Measurements from ENCODE around the gene DRAM1.

Gene DRAM1

DNA sequence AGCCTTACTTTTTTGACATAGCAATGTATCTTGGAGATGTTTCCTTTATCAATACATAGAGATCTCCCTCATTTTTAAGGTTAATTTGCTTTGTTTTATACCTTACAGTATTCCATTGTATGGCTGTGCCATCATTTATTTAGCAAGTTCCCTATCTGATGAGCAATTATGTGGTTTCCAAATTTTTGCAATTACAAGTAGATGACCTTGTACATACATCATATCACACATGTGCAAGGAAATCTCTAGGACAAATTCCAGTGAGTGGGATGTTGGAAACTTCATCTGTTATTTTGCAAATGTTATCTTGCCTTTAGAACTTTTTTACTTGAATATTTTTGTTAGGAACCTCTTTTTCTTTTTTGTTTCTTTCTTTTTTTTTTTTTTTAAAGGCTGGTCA is 49.7 kb downstream of the DRAM1 start:
- H3K4me1 Mint-ChIP-seq (ENCODE audit: low read depth in 2 of 2) = no peaks in the 10 kb centered on the region
- ATAC-seq (replicated peaks) = no peak
- H3K36me3 Mint-ChIP-seq (ENCODE audit: insufficient read depth) = no peaks in the 10 kb centered on the region
- H3K4me3 Mint-ChIP-seq = no peak overlapping the region
- H3K27ac Mint-ChIP-seq = no peak overlapping the region
- no peak for DNase-seq
- no peaks in the 10 kb centered on the region for H3K9me3 Mint-ChIP-seq
- peaks cover 10 to 30% of the 10 kb centered on the region in 2 donors for H3K27me3 Mint-ChIP-seq

DNA sequence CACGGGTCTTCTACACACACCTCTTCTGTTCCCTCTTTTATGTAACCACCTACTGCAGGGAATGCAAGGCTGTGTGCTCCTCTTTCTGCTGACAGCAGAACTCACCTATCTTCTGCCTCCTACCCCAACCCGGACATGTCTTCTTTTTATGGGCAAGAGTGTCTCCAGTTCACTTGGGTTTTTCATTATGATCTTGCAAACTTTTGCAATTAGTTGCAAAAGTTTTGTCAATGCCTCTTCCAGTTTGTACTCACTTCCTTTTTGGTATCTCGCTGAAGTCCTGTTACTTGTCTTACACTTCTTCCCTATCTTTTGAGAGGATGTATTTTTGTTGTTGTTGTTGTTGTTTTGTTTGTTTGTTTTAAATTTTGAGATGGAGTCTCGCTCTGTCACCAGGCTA is 50.6 kb downstream of the DRAM1 start:
- peaks cover 13 to 30% of the 10 kb centered on the region in 2 donors for H3K27me3 Mint-ChIP-seq
- ATAC-seq (replicated peaks) (no peak), DNase-seq (no peak)
- no peak overlapping the region for H3K4me3 Mint-ChIP-seq
- H3K4me1 Mint-ChIP-seq (ENCODE audit: low read depth in 2 of 2) = no peaks in the 10 kb centered on the region
- no peaks in the 10 kb centered on the region for H3K9me3 Mint-ChIP-seq
- no peak overlapping the region for H3K27ac Mint-ChIP-seq
- no peaks in the 10 kb centered on the region for H3K36me3 Mint-ChIP-seq (ENCODE audit: insufficient read depth)

DNA sequence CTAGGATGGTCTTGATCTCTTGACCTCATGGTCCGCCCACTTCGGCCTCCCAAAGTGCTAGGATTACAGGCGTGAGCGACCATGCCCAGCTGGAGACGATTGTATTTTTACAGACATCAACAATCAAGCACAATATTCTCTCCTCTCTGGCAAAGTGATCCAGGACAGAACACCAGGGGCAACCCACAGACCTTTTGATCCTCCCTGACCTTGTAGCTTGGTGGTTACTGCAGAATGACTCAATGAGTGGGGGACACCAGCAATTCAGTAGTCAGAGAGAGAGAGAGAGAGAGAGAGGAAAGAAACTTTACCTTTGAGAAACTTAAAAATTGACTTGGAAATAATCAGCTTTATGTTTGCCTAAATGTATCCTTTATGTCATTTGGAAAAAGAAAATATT is 51.2 kb downstream of the DRAM1 start:
- Mint-ChIP-seq H3K36me3 (ENCODE audit: insufficient read depth) (no peaks in the 10 kb centered on the region), H3K27ac (no peak overlapping the region), H3K9me3 (no peaks in the 10 kb centered on the region), H3K4me1 (ENCODE audit: low read depth in 2 of 2) (no peaks in the 10 kb centered on the region), H3K4me3 (no peak overlapping the region), H3K27me3 (peaks cover 13 to 30% of the 10 kb centered on the region in 2 donors)
- ATAC-seq (replicated peaks) = no peak
- DNase-seq = no peak

DNA sequence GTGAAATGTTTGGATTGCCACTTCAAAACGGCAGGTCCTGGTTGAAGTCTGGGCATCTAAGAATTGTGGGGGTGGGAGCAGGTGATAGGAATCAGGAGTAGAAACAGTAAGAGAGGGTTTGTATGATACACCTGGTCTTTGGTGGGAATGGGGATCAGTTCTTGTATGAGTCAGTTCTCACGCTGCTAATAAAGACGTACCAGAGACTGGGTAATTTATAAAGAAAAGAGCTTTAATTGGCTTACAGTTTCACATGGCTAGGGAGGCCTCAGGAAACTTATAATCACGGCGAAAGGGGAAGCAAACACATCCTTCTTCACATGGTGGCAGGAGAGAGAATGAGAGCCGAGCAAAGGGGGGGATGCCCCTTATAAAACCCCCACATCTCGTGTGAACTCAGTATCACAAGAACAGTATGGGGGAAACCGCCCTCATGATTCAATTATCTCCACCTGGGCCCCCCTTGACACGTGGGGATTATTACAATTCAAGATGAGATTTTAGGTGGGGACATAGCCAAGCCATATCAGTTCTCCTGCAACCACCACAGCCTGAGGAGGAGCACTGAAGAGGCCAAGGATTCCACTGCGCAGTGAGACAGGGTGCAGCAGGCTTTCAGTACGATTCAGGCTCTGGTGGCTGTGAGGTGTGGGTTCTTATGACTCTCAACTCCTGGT is 52.1 kb downstream of the DRAM1 start:
- Mint-ChIP-seq H3K27me3 (peaks cover 13 to 30% of the 10 kb centered on the region in 2 donors), H3K9me3 (no peaks in the 10 kb centered on the region), H3K4me3 (no peak overlapping the region), H3K27ac (no peak overlapping the region), H3K36me3 (ENCODE audit: insufficient read depth) (no peaks in the 10 kb centered on the region), H3K4me1 (ENCODE audit: low read depth in 2 of 2) (no peaks in the 10 kb centered on the region)
- DNase-seq (no peak), ATAC-seq (replicated peaks) (no peak)

DNA sequence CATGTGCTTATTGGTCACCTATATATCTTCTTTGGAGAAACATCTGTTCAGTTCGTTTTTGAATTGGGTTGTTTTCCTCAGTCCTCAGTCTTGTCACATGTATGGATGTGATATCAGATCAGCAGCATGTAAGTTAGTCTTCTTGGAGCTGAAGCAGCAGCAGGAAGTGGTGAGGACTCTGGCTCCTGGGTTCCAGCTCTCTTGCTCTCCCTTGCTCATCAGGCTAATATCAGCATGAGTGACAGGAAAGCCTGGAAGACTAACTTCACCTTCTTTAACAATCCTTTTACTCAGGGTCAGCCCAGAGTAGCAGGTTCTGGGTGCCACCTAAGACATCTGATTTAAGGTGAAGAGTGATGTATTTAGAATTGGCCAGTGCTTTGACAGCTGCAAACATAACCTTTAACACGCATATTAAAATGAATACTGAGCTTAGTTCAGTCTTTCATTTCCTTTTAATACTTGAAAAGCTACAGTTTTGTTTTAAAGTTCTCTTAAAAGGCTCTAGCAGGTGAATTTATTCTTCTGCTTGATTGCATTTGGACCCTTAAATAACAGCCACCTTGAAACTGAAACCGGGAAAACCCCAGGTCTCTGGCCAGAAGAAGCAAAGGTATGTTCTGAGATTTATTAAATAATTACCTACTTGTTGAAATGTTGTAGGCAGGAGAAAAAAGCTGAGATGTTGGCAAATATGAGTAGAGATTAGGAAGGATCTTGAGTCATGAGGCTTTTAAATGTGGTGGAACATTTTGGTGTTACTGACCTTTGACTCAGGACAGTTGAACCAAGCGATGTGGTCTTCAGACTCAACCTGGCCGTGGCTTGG is 54.3 kb downstream of the DRAM1 start:
- Mint-ChIP-seq H3K4me1 (ENCODE audit: low read depth in 2 of 2) (no peaks in the 10 kb centered on the region), H3K4me3 (no peak overlapping the region), H3K27me3 (peaks cover 13 to 40% of the 10 kb centered on the region in 2 donors), H3K36me3 (ENCODE audit: insufficient read depth) (no peaks in the 10 kb centered on the region), H3K27ac (no peak overlapping the region), H3K9me3 (no peaks in the 10 kb centered on the region)
- no peak for DNase-seq
- peak; percentile 14 for ATAC-seq (replicated peaks)

DNA sequence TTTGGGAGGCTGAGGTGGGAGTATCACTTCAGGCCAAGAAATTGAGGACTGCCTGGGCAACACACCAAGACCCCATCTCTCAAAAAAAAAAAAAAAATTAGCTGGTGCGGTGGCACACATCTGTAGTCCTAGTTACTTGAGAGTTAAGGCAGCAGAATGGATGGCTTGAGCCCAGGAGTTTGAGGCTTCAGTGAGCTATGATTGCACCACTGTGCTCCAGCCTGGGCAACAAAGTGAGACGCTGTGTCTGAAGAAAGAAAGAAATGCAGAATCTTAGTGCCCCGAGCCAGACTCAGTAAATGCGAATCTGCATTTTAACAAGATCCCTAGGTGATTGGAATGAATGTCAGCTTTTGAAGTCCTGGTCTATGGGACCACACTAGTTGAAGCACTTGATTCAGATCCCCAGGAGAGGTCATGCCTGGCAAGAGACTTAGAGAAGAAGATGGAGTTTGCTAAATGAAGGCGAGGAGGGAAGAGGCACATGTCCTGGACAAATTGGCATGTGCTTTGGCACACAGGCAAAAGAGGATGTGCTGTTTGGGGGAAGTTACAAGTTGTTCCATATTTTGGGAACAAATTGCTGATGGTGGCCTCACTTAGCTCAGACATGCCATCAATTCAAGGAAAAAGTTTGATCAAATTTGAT is 56.6 kb downstream of the DRAM1 start:
- Mint-ChIP-seq H3K4me1 (ENCODE audit: low read depth in 2 of 2) (no peaks in the 10 kb centered on the region), H3K4me3 (no peak overlapping the region), H3K9me3 (no peaks in the 10 kb centered on the region), H3K27ac (no peak overlapping the region), H3K36me3 (ENCODE audit: insufficient read depth) (no peaks in the 10 kb centered on the region), H3K27me3 (peaks cover 12 to 34% of the 10 kb centered on the region in 2 donors)
- no peak for DNase-seq
- ATAC-seq (replicated peaks) = no peak

DNA sequence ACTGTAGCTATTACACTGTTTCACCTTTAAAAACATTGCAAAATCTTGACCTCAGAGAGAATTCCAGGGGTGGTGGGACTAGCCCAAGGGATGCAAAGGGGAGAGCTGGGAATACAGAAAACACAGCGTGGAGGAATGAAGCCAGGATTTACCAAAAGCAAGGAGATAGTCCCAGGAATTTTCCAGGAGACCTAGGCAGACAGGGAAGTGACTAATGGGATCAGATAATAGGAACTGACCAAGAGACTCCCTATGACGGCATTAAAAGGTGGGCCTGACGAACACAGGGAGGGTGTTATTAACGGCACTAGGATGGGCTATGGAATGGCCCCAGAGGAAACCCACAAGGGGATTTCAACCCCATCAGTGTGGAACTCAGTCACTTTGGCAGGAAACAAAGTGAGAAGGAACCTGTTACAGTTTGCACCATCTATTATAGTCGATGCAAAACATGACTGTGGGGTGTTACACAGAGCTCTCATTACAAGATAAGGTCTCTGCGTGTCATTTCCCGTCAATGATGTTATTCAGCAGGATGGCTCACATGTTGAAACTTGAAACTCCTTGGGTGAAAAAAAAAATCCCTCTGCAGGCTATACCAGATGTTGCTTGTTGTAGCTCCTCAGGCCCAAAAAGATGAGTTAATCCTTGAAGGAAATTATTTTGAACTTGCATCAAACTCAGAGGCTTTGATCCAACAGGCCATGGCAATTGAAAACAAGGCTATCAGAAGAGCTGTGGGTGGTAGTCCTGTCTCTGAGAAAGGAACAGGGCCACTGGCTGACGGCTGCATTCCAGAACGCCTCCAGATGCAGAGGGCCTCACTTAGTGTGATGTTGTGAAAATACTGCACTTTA is 58.7 kb downstream of the DRAM1 start:
- H3K4me3 Mint-ChIP-seq = no peak overlapping the region
- peaks cover 5 to 14% of the 10 kb centered on the region in 2 donors for H3K27me3 Mint-ChIP-seq
- no peak overlapping the region for H3K27ac Mint-ChIP-seq
- no peaks in the 10 kb centered on the region for H3K36me3 Mint-ChIP-seq (ENCODE audit: insufficient read depth)
- ATAC-seq (replicated peaks) (peak; percentile 63), DNase-seq (no peak)
- H3K4me1 Mint-ChIP-seq (ENCODE audit: low read depth in 2 of 2) = no peaks in the 10 kb centered on the region
- H3K9me3 Mint-ChIP-seq = no peaks in the 10 kb centered on the region

DNA sequence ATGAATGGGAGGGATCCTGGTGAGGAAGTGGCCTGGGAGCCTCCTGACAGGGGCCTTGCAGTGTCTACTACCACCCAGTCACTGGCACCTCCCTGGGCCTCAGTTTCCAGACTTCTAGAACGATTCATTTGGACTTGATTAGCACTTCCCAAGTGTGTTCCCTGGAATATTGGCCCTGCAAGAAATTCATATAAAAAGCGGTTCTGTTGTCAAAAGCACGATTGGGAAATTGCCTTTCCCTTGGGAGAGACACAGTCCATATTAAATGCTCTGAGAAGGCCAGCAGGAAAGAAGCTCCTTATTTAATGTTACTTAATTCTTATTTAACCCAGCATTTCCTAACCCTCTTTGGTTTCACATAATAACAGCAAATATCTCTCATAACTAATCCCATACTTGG is 61.9 kb downstream of the DRAM1 start:
- no peaks in the 10 kb centered on the region for H3K4me1 Mint-ChIP-seq (ENCODE audit: low read depth in 2 of 2)
- DNase-seq (no peak), ATAC-seq (replicated peaks) (no peak)
- H3K36me3 Mint-ChIP-seq (ENCODE audit: insufficient read depth) = no peaks in the 10 kb centered on the region
- no peak overlapping the region for H3K27ac Mint-ChIP-seq
- no peak overlapping the region for H3K4me3 Mint-ChIP-seq
- H3K9me3 Mint-ChIP-seq = no peaks in the 10 kb centered on the region
- H3K27me3 Mint-ChIP-seq = peaks cover 0 to 22% of the 10 kb centered on the region in 2 donors

DNA sequence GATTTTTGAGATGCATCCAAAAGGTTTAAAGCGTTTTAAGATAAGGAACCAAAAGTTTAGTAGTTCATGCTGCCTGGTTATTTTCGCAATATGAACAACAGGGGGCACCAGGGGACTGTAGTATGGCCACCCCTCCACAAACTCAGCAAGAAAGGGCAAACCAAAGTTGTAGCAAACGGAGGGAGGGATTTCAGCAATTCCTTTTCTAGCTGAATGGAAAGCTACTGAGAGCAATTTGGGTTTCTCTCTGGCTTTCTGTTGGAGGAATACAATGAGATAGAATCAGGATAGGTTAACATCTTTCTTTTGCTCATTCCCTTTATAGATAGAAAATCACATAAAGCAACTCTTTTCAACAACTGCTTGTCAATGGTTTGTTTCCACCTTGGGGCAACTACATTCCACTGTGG is 62.5 kb downstream of the DRAM1 start:
- H3K9me3 Mint-ChIP-seq = no peaks in the 10 kb centered on the region
- ATAC-seq (replicated peaks) (peak; percentile 69), DNase-seq (peak; percentile 39 to 49 (median 41))
- no peak overlapping the region for H3K4me3 Mint-ChIP-seq
- H3K27ac Mint-ChIP-seq = no peak overlapping the region
- H3K4me1 Mint-ChIP-seq (ENCODE audit: low read depth in 2 of 2) = no peaks in the 10 kb centered on the region
- H3K27me3 Mint-ChIP-seq = peaks cover 0 to 22% of the 10 kb centered on the region in 2 donors
- no peaks in the 10 kb centered on the region for H3K36me3 Mint-ChIP-seq (ENCODE audit: insufficient read depth)

DNA sequence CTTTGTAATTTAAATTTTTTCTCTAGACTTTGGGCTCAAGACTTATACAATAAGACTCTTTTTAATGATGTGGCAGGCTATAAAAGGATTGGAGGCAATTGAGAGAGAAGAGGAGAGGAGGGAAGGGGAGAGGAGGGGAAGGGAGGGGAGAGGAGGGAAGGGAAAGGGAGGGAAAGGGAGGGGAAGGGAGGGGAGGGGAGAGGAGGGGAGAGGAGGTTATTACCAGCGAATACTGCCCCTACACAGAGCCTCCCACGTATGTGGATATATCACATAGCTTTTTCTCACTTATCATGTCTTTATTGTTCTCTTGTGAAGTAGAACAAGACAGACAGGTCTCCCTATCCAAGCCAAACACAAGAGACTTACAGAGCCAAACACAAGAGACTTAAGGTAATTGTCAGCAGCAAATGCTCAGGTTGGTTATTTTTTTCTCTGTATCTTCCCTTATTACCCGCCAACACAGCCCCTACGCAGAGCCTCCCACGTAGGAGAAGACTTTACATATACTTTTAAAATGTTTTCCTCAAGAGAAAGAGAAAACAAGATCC is 63.1 kb downstream of the DRAM1 start:
- no peaks in the 10 kb centered on the region for H3K4me1 Mint-ChIP-seq (ENCODE audit: low read depth in 2 of 2)
- no peak for DNase-seq

DNA sequence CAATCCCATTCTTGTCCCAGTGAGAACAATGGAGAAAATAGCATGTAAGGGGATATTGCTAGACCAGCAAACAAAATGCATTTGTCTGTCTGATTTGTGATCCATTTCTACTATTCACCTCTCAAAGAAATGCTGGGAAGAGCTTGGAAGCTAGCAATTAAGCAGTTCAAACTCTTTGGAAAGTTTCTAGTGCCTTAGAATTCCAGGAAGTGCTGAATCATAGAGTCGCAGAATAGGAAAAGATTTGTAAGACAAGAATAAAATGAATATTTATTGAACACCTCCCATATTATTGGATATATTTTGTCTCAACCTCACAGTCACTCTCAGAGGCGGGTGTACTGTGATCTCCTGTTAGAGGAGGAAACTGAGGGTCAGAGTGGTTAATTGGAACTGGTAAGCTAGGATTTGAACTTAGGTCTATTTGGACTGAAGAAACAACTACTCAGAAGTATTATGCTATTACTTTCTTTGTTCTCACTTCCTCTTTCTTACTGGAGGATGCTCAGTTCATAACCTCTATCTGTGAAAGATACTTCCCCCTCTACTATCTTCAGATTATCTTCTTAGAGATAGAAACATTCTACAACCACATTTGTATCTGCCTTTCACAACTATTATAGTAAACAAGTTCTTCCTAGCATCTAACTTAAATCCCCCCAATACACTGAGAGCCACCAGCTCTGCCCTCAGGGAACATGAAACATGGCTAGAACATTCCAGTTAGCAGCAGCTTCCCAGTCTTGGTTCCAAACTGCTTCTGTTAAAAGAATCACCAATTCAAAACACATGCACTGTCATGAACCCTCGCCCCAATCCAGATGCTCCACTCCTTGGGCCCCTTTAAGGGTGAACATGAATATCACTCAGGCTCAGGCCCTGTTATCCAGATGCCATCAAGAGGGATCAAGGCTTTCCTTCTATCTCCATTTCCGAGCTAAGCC is 64.2 kb downstream of the DRAM1 start:
- Mint-ChIP-seq H3K27ac (no peak overlapping the region), H3K4me3 (no peak overlapping the region), H3K9me3 (no peaks in the 10 kb centered on the region), H3K36me3 (ENCODE audit: insufficient read depth) (no peaks in the 10 kb centered on the region), H3K4me1 (ENCODE audit: low read depth in 2 of 2) (no peaks in the 10 kb centered on the region), H3K27me3 (peaks cover 0 to 22% of the 10 kb centered on the region in 2 donors)
- ATAC-seq (replicated peaks) (no peak), DNase-seq (no peak)

More for the DNA sequence above, 63.1 kb downstream of the DRAM1 start:
- Mint-ChIP-seq H3K4me3 (no peak overlapping the region), H3K27me3 (peaks cover 0 to 21% of the 10 kb centered on the region in 2 donors), H3K27ac (no peak overlapping the region), H3K9me3 (no peaks in the 10 kb centered on the region), H3K36me3 (ENCODE audit: insufficient read depth) (no peaks in the 10 kb centered on the region)
- no peak for ATAC-seq (replicated peaks)

DNA sequence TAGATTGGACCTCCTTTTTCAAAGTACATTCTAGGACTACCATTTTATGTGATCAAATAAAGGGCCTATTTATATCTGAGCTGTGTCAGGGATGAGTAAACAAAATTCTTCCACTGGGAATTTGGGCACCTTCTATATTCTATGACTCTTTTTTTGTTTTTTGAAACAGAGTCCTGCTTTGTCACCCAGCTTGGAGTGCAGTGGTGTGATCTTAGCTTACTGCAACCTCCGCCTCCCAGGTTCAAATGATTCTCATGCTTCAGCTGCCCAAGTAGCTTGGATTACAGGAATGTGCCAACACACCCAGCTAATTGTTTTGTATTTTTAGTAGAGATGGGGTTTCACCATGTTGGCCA is 64.8 kb downstream of the DRAM1 start:
- Mint-ChIP-seq H3K4me1 (ENCODE audit: low read depth in 2 of 2) (no peaks in the 10 kb centered on the region), H3K36me3 (ENCODE audit: insufficient read depth) (no peaks in the 10 kb centered on the region), H3K4me3 (no peak overlapping the region), H3K27me3 (peaks cover 0 to 16% of the 10 kb centered on the region in 2 donors), H3K27ac (no peak overlapping the region), H3K9me3 (no peaks in the 10 kb centered on the region)
- no peak for ATAC-seq (replicated peaks)
- no peak for DNase-seq

Data from effector memory CD8-positive, alpha-beta T cell (primary cell).